HG02885 (cell line): Measurements from ENCODE around the gene CCN6.

Experiments used
- ATAC-seq: cut with Tn5 transposase; IDR thresholded peaks from one replicate; pipeline ENCODE4 v1.9.1; 2021; ENCODE audit warnings: mild to moderate bottlenecking; ENCODE audit not compliant: unreplicated experiment, poor library complexity

CCN6 gene

DNA sequence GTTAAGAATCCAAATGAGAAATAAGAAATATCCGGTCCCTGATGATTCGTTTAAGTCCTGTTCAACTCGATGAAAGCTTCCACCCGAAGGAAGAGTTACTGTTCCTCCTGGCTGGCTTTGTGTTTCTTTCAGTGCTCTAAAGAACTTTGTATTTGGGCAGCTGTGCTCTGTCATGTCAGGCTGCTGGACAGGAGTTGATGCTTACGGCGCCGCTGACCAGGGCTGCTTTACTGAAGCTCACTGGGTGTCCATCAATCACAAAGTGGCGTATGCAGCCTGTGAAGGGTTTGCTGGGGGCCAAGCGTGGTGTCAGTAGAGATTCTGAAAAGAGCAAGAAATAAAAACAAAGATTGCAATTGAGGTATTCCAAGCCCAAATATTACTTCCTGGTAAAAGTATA, 55.4 kb downstream of the CCN6 start:
- no peak for ATAC-seq

DNA sequence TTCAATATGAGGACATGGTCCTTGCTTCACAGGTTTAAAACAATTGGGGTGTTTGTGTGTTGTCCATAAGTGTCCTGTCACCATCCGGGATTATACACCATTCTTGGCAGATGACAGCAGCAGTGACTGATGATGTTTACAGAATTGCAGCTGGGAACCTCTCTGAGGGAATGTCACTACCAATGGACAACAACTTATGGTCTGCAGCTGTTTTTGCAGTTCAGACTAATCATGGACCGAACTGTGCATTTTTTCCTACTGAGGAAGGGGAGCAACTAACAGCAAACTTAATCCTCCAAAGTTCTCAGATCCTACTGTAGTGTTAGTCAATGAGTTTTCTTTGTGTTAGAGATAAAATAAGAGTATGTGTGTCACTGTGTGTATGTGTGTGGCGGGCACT, 59.5 kb downstream of the CCN6 start:
- ATAC-seq, result no peak

- no peak for ATAC-seq
Observed at GRCh38 chr6:112113918-112114317, 60.0 kb downstream of the CCN6 start.

- ATAC-seq, result no peak
Observed at GRCh38 chr6:112114577-112115223, 60.8 kb downstream of the CCN6 start.

DNA sequence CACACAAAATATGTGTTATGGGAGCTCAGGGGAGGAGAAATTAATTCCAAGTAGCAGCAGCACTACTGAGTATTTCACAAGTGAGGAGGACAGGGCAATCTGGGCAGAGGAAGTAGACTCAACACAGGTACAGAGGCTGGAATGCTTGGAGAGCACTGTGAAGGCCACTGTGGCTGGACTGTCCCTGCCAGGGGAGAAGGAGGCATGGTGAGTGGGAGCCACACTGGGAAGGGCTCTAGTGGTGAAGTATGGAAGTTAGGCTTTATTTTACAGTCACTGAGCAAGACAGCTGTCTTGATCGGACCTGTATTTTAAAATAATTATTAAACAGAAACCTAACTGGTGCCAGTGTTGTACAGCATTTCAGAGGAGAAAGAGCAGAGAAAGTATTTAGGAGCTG, 62.3 kb downstream of the CCN6 start:
- no peak for ATAC-seq

DNA sequence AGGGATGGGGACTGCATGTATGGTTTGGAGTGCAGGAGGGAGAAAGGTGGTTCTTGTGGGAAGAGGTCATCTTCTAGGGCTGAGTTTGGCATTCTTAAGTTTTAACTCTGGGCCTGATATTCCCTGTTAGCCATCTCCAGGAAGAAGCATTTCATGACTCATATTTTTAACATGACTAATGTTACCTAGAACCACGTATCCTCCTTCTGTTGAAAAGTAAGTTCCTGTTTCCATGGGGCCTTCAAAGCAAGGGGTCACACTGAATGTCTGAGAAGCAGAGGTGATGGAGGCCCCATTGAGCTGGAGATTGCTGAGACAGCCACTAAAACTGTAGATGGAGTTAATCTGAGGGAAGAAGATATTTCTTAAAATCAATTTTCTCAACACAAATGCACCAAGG, 63.6 kb downstream of the CCN6 start:
- ATAC-seq, result no peak

DNA sequence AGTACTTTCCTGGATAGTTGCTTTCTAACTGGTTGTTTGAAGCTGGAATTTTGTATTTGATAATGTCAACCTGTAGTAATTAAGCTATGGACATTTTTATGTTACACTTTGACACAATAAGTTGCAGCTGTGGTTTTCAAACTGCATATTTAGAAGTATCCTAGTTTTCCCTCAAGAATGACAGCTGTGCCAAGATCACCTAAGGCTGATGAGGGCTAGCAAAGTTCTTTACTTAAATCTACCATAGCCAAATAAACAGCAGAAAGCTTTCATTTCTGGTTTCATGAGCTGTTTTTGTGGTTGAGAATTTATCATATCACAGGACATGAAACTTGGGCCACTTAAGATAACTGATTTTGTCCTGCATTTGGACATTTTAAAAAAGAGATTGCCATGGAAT, 64.1 kb downstream of the CCN6 start:
- no peak for ATAC-seq
